Measurements from ENCODE around the gene CHMP2A.
"Not testable (repeated sequence)": the region's sequence is repeated elsewhere in the genome, so short reads cannot be mapped to it uniquely, and the experiment has no call there.

The CHMP2A gene

GRCh38 chr19:58553799-58554493 lies 959 bp downstream of the CHMP2A start:
- DNase-seq, result no peak

GRCh38 chr19:58552655-58553054 lies 2.2 kb downstream of the CHMP2A start:
- DNase-seq, result no peak

GRCh38 chr19:58551577-58552471 lies 3.1 kb downstream of the CHMP2A start:
- no peak for DNase-seq

DNA sequence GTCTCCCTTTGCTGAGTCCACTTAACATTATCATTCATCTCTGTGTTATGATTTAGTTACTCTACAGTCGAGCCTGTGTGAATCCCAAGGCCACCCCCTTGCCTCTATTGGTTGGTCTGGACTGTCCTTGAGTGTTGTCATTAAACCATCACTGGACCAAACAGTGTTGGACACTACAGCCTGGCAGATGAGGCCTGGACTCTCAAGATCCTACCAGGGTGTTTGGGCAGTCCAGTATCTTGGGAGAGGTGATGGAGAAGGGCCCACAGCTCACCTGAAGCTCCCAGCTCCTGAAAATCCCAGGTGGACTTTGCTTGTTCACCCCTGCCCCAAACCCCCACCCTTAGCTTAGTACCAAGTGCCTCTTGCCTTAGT lies 3.8 kb downstream of the CHMP2A start:
- no peak for DNase-seq

- DNase-seq, result no peak
Observed at GRCh38 chr19:58550362-58551122, 4.4 kb downstream of the CHMP2A start.

DNA sequence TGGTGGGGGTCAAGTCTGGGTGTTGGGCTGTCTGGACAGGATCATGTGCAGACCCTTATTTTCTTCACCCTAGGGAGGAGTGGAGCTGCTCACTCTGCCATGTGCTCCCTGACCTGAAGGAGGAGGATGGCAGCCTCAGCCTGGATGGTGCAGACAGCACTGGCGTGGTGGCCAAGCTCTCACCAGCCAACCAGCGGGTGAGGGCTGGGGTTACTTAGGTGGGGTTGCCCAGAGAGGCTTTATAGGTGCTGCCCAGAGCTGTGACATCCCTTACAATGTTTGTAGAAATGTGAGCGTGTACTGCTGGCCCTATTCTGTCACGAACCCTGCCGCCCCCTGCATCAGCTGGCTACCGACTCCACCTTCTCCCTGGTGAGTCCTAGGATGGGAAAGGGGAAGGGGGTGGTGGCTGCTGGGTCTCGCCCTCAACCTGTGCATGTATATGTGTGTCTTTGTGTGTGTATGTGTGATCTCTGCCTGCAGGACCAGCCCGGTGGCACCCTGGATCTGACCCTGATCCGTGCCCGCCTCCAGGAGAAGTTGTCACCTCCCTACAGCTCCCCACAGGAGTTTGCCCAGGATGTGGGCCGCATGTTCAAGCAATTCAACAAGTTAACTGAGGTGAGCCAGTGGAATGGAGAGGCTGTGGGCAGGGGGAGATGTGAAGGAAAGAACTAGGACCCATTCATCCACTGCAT lies 5.1 kb downstream of the CHMP2A start:
- DNase-seq, result no peak

GRCh38 chr19:58548859-58549663 lies 5.8 kb downstream of the CHMP2A start:
- DNase-seq, result no peak

- no peak for DNase-seq
Observed at GRCh38 chr19:58547323-58548312, 7.3 kb downstream of the CHMP2A start.

GRCh38 chr19:58546019-58546530 lies 8.8 kb downstream of the CHMP2A start:
- DNase-seq, result no peak

- DNase-seq, result no peak
Observed at GRCh38 chr19:58545286-58546018, 9.5 kb downstream of the CHMP2A start.

- no peak for DNase-seq
Observed at GRCh38 chr19:58544591-58545285, 10.2 kb downstream of the CHMP2A start.

DNA sequence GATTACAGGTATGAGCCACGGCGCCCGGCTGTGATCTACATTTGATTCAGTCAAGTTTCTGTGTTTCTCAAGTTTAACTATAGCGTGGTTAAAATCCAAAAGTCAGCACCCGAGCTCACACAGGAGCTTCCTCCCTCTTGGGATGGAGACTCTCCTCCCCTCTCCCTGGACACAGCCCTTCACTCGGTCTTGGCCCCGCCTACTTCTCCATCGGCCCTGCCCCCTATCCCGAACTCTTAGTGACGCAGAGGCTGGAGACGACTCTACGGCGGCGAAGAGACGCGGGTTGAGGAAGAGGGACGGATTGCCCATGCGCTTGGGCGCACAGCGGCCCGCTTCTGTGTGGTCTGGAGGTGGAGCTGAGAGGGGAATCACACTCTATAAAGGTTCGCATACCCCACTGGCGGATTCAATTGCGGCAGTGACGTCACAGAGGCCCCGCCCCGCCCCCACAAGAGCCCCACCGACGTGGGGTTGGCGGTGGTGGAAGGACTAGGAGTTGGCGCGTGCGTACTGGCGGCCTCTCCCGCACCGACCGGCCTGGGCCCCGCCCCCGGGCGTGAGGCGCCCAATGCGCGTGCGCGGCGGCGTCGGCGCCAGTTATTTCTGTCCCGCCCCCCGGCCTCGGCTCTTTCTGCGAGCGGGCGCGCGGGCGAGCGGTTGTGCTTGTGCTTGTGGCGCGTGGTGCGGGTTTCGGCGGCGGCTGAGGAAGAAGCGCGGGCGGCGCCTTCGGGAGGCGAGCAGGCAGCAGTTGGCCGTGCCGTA lies 10.9 kb downstream of the CHMP2A start, which contains the start of gene TRIM28:
TSS of gene TRIM28 (plus strand) at position 239 of the 765 bp plus-strand sequence. CDS start 694 bp downstream, outside the sequence.
- DNase-seq, result no peak

GRCh38 chr19:58542641-58543372 lies 12.1 kb downstream of the CHMP2A start:
- not testable (repeated sequence) for DNase-seq

DNA sequence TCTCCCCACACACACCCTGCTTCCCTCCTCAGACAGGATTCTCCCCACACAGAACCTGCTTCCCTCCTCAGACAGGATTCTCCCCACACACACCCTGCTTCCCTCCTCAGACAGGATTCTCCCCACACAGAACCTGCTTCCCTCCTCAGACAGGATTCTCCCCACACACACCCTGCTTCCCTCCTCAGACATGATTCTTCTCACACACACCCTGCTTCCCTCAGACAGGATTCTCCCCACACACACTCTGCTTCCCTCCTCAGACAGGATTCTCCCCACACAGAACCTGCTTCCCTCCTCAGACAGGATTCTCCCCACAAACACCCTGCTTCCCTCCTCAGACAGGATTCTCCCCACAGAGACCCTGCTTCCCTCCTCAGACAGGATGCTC lies 15.7 kb downstream of the CHMP2A start:
- DNase-seq, result not testable (repeated sequence)

DNA sequence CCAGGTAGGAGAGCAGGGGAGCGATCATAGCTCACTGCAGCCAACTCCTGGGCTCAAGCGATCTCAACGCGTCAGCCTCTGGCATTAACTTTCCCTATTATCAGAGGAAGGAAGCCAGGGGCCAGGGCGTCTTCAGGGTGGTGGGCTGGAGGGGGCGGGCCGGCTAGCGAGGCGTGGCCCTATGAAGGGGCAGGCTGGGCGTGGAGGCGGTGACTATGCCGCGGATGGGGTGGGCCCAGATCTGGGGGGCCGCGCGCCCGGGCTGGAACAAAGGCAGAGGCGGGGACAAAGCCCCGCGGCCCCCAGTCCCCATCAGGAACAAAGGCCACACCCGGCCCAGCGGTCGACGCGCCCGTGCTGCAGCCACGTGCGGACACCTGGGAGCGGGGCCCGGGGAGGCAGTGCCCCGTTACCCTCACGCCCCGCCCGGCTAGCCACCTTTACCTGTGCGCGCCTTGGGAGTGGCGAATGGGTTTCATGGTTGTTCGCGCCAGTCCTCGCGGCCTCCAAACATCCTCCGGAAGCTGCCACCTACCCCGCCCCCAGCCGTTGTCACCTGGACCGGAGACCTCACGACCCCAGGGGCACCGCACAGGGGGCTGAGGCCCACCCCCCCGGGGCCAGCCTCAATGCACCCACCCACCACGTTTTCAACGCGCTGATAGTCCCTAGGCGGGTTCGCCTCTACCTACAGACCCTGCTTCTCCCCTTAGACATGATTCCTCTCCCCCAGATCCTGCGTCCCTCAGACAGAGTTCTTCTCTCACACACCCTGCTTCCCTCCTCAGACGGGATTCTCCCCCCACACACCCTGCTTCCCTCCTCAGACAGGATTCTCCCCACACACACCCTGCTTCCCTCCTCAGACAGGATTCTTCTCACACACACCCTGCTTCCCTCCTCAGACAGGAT lies 16.4 kb downstream of the CHMP2A start:
- peak; percentile 81 for DNase-seq

Data from NCI-H2171 treated with DMSO at 0.1 percent for 48 hours (cell line).